ENCODE results near the gene PCDHGB4. TPM values are rescaled to one million over a fixed set of nuclear protein-coding genes. Genes with fewer than 3 reads are reported as not detected.

PCDHGB4 gene
- total and polyA plus RNA-seq, 2 donors from 2014 or later: 1.0 to 6.1 TPM

DNA sequence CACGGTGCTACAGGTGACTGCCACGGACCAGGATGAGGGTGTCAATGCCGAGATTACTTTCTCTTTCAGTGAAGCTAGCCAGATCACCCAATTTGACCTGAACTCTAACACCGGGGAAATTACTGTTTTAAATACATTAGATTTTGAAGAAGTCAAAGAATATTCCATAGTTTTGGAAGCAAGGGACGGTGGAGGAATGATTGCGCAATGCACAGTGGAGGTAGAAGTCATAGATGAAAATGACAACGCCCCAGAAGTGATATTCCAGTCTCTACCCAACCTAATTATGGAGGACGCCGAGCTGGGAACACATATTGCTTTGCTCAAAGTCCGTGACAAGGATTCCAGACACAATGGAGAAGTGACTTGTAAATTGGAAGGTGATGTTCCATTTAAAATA lies 1.2 kb downstream of the PCDHGB4 start:
- intact Hi-C loops (cut with DNase I): no loop called here
- Histone ChIP-seq H3K4me3 (ENCODE audit: low read length in 3 of 3) (peak overlapping the region in 2 of 3 donors; percentile 23 to 25), H3K27me3 (ENCODE audit: control insufficient read depth, insufficient read depth, low read length) (no peaks in the 10 kb centered on the region), H3K36me3 (ENCODE audit: control insufficient read depth in 2 of 3, insufficient read depth in 3 of 3, low read length in 3 of 3) (no peaks in the 10 kb centered on the region), H3K9me3 (ENCODE audit: control insufficient read depth in 2 of 3, insufficient read depth in 1 of 3, low read length in 3 of 3) (peaks cover 4 to 84% (median 19%) of the 10 kb centered on the region in 3 donors), H3K4me1 (ENCODE audit: control insufficient read depth in 2 of 3, insufficient read depth in 2 of 3, low read depth in 1 of 3, low read length in 3 of 3) (no peaks in the 10 kb centered on the region), H3K27ac (ENCODE audit: low read depth in 2 of 2, low read length in 2 of 2) (no peak overlapping the region), H3K9ac (ENCODE audit: low read length in 3 of 3) (no peak overlapping the region)
- DNase-seq (no peak), FAIRE-seq (no peak)
- TF ChIP-seq, protein P1, sequence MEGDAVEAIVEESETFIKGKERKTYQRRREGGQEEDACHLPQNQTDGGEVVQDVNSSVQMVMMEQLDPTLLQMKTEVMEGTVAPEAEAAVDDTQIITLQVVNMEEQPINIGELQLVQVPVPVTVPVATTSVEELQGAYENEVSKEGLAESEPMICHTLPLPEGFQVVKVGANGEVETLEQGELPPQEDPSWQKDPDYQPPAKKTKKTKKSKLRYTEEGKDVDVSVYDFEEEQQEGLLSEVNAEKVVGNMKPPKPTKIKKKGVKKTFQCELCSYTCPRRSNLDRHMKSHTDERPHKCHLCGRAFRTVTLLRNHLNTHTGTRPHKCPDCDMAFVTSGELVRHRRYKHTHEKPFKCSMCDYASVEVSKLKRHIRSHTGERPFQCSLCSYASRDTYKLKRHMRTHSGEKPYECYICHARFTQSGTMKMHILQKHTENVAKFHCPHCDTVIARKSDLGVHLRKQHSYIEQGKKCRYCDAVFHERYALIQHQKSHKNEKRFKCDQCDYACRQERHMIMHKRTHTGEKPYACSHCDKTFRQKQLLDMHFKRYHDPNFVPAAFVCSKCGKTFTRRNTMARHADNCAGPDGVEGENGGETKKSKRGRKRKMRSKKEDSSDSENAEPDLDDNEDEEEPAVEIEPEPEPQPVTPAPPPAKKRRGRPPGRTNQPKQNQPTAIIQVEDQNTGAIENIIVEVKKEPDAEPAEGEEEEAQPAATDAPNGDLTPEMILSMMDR (IDR thresholded peaks at IDR 0.05; ENCODE audit: borderline replicate concordance, extremely low read depth, insufficient read depth): no peak

DNA sequence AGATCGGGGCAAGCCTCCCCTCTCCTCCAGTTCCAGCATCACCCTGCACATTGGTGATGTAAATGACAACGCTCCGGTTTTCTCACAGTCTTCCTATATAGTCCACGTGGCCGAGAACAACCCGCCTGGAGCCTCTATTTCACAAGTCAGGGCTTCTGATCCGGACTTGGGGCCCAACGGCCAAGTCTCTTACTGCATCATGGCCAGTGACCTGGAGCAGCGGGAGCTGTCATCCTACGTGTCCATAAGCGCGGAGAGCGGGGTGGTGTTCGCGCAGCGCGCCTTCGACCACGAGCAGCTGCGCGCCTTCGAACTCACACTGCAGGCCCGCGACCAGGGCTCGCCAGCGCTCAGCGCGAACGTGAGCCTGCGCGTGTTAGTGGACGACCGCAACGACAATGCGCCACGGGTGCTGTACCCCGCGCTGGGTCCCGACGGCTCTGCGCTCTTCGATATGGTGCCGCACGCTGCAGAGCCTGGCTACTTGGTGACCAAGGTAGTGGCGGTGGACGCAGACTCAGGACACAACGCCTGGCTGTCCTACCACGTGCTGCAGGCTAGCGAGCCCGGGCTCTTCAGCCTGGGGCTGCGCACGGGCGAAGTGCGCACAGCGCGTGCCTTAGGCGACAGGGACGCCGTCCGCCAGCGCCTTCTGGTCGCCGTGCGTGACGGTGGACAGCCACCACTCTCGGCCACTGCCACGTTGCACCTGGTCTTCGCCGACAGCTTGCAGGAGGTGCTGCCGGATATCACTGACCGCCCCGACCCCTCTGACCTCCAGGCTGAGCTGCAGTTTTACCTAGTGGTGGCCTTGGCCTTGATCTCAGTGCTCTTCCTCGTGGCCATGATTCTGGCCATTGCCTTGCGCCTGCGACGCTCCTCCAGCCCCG lies 1.9 kb downstream of the PCDHGB4 start:
- no peak for DNase-seq
- Histone ChIP-seq H3K27me3 (ENCODE audit: control insufficient read depth, insufficient read depth, low read length) (no peaks in the 10 kb centered on the region), H3K27ac (ENCODE audit: low read depth in 2 of 2, low read length in 2 of 2) (no peak overlapping the region), H3K4me3 (ENCODE audit: low read length in 3 of 3) (no peak overlapping the region), H3K9me3 (ENCODE audit: control insufficient read depth in 2 of 3, insufficient read depth in 1 of 3, low read length in 3 of 3) (peaks cover 6 to 86% (median 19%) of the 10 kb centered on the region in 3 donors), H3K36me3 (ENCODE audit: control insufficient read depth in 2 of 3, insufficient read depth in 3 of 3, low read length in 3 of 3) (no peaks in the 10 kb centered on the region), H3K9ac (ENCODE audit: low read length in 3 of 3) (no peak overlapping the region), H3K4me1 (ENCODE audit: control insufficient read depth in 2 of 3, insufficient read depth in 2 of 3, low read depth in 1 of 3, low read length in 3 of 3) (no peaks in the 10 kb centered on the region)
- TF ChIP-seq, protein P1 (IDR thresholded peaks at IDR 0.05; ENCODE audit: borderline replicate concordance, extremely low read depth, insufficient read depth): no peak
- no peak for FAIRE-seq
- intact Hi-C loops (cut with DNase I): no loop called here

DNA sequence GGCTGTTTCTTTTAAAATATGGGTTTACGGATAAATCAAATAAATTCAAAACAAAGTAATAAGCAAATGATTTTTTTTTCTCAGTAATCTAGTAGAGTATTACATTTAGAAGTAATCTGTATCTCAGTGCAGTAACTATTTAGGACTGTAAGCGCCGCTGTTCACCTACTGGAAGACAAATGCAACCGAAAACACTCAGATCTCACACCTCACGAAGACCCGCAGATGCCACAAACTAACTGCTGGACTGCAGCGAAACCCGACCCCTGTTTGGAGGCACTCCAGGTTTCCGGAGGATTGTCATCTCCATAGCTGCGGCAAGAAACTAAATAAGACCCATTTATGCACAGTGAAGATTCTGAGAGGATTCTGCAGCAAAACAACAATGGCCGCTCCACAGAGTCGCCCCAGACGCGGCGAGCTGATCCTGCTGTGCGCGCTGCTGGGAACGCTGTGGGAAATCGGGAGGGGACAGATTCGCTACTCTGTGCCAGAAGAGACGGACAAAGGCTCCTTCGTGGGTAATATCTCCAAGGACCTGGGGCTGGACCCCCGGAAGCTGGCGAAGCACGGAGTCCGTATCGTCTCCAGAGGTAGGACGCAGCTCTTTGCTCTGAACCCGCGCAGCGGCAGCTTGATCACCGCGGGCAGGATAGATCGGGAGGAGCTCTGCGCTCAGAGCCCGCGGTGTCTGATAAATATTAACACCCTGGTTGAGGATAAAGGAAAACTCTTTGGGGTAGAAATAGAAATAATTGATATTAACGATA lies 5.1 kb downstream of the PCDHGB4 start, which contains the start of gene PCDHGA8:
TSS of gene PCDHGA8 (plus strand) at position 205 of the 770 bp plus-strand sequence. CDS start at position 386, 181 bp downstream.
- DNase-seq (no peak), FAIRE-seq (no peak)
- Histone ChIP-seq H3K9ac (ENCODE audit: low read length in 3 of 3) (no peak within 1 kb of the TSS), H3K27ac (ENCODE audit: low read depth in 2 of 2, low read length in 2 of 2) (no peak within 1 kb of the TSS), H3K4me1 (ENCODE audit: control insufficient read depth in 2 of 3, insufficient read depth in 2 of 3, low read depth in 1 of 3, low read length in 3 of 3) (no peaks in the 10 kb centered on the region), H3K27me3 (ENCODE audit: control insufficient read depth, insufficient read depth, low read length) (no peaks in the 10 kb centered on the region), H3K9me3 (ENCODE audit: control insufficient read depth in 2 of 3, insufficient read depth in 1 of 3, low read length in 3 of 3) (peaks cover 4 to 68% (median 11%) of the 10 kb centered on the region in 3 donors), H3K4me3 (ENCODE audit: low read length in 3 of 3) (no peak within 1 kb of the TSS), H3K36me3 (ENCODE audit: control insufficient read depth in 2 of 3, insufficient read depth in 3 of 3, low read length in 3 of 3) (no peaks in the 10 kb centered on the region)
- intact Hi-C loops (cut with DNase I): no loop called here
- TF ChIP-seq, protein P1 (IDR thresholded peaks at IDR 0.05; ENCODE audit: borderline replicate concordance, extremely low read depth, insufficient read depth): no peak

All from kidney (tissue), 14 donors.